Stomach (tissue), 9 donors: Measurements from ENCODE around the gene ZNF230. TPM values are rescaled to one million over a fixed set of nuclear protein-coding genes. Genes with fewer than 3 reads are reported as not detected.

Experiments
- DNase-seq, 2 donors: peaks; one replicate each; pipeline versions ENCODE4 v3.0.0 to v3.0.0-alpha.2; 2013 to 2019
- H3K27ac ChIP-seq, 5 donors: fragments of 200-600 bp in 4 of 5; sonication (generic) in 4 of 5; one replicate each; pipeline ENCODE4 v1.5.1; 2013 to 2019; ENCODE audit warnings: mild to moderate bottlenecking in 1 of 5, moderate library complexity in 1 of 5
- H3K27me3 ChIP-seq, 3 donors: fragments of 200-600 bp; sonication (generic); one replicate each; pipeline ENCODE4 v1.5.1; 2017 to 2019; ENCODE audit warnings: mixed run types in 1 of 3
- H3K36me3 ChIP-seq, 4 donors: fragments of 200-600 bp; sonication (generic); 1 replicate in 3 of 4; 2 replicates in 1 of 4; pipeline ENCODE4 v1.5.1; 2016 to 2019
- H3K4me1 ChIP-seq, 4 donors: fragments of 200-600 bp; sonication (generic); one replicate each; pipeline ENCODE4 v1.5.1; 2016 to 2019
- H3K4me3 ChIP-seq, 4 donors: fragments of 200-600 bp; sonication (generic) in 3 of 4; one replicate each; pipeline ENCODE4 v1.5.1; 2016 to 2019; ENCODE audit warnings: mild to moderate bottlenecking in 1 of 4
- H3K9me3 ChIP-seq, 4 donors: fragments of 200-600 bp; sonication (generic); one replicate each; pipeline ENCODE4 v1.5.1; 2016 to 2019
- EP300 ChIP-seq: sonication (generic); formaldehyde crosslinking; IDR thresholded peaks from one replicate; pipeline ENCODE4 v1.6.1; 2017; ENCODE audit warnings: antibody characterized with exemption
- POLR2A ChIP-seq, 4 donors: fragments of 450-650 bp; IDR thresholded peaks; one replicate each; pipeline ENCODE4 v1.6.1; 2016; ENCODE audit warnings: antibody characterized with exemption in 4 of 4, control low read depth in 2 of 4, mild to moderate bottlenecking in 1 of 4, moderate library complexity in 1 of 4
- POLR2AphosphoS5 ChIP-seq, 3 donors: sonication (generic); formaldehyde crosslinking; IDR thresholded peaks; one replicate each; pipeline ENCODE4 v1.6.1; 2016; ENCODE audit warnings: antibody characterized with exemption in 3 of 3
- WGBS, 5 donors: extraction: QIAGEN DNeasy Blood & Tissue Kit in 3 of 5; methylation state at CpG; one replicate each; pipeline versions ENCODE4 v1.1.5 to v1.1.7; 2013 to 2018; 5-methylcytosine and 5-hydroxymethylcytosine counted together
- intact Hi-C: fragments of 100-400 bp; cut with DNase I; formaldehyde crosslinking; loops from one replicate; pipeline ENCODE4 v1.15.1; 2023; ENCODE audit warnings: low total_unique reads
- polyA plus RNA-seq, 3 donors: library from polyadenylated mRNA; stranded (reverse); fragments of 200-250 nt; gene quantifications; one replicate each; pipeline ENCODE4 v1.2.3, GENCODE V29; 2013
- total RNA-seq, 5 donors: library from RNA; depleted of rRNA; stranded (reverse); fragments of >200 nt; gene quantifications; one replicate each; pipeline versions ENCODE4 v1.1.0 to v1.2.3, GENCODE V29; 2014 to 2016
- TF ChIP-seq, protein P1 (sequence below), 7 experiments: fragments of 450-650 bp in 4 of 7; fragments of 200-600 bp in 3 of 7; sonication (generic) in 3 of 7; IDR thresholded peaks; one replicate each; pipeline ENCODE4 v1.5.1; 2016 to 2019; ENCODE audit warnings: antibody characterized with exemption in 7 of 7, control low read depth in 2 of 7, mild to moderate bottlenecking in 1 of 7
- donor health status: healthy with polysubstance abuse.
- donor health status: Bipolar disorder and iron deficiency.
- donor health status: healthy.

The ZNF230 gene
- total and polyA plus RNA-seq, 8 donors: 1.1 to 16.1 (median 2.1) TPM; not detected in 1

DNA sequence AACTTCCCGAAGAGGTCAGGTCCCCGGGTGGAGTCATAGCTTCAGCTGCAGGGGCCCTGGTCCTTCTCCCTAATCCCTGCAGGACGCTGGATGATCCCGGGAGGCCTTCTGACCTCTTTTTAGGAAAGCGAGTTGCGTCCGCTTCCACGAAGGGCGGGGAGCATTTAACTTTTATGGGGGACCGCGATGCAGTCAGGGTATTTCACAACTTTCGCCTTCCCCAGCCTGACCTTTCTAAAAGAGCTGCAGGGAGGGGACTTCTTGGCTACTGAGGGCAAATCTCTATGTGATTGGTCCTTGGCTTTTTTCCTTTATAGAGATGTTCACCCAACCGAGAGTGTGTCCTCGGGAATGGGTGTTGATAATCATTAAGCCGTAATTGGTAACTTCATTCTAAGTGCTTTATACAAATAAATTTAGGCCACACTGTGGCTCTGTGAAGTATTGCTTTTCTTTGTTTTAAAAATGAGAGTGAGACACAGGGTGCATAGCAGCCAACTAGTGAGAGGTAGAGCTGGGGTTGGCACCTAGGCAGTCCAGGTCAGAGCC lies 778 bp downstream of the ZNF230 start:
- peak overlapping the region; percentile 76 to 83 (median 78) for H3K4me3 ChIP-seq
- H3K9me3 ChIP-seq: peaks cover 7 to 36% (median 30%) of the 10 kb centered on the region in 4 donors
- intact Hi-C loops: no loop called here
- 1 to 14% (median 2%) methylated on average over 13 to 15 of the region's 15 CpGs for WGBS, 5 donors
- peak overlapping the region in 4 of 5 donors; percentile 74 to 86 (median 77) for H3K27ac ChIP-seq
- TF ChIP-seq, protein P1, sequence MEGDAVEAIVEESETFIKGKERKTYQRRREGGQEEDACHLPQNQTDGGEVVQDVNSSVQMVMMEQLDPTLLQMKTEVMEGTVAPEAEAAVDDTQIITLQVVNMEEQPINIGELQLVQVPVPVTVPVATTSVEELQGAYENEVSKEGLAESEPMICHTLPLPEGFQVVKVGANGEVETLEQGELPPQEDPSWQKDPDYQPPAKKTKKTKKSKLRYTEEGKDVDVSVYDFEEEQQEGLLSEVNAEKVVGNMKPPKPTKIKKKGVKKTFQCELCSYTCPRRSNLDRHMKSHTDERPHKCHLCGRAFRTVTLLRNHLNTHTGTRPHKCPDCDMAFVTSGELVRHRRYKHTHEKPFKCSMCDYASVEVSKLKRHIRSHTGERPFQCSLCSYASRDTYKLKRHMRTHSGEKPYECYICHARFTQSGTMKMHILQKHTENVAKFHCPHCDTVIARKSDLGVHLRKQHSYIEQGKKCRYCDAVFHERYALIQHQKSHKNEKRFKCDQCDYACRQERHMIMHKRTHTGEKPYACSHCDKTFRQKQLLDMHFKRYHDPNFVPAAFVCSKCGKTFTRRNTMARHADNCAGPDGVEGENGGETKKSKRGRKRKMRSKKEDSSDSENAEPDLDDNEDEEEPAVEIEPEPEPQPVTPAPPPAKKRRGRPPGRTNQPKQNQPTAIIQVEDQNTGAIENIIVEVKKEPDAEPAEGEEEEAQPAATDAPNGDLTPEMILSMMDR (IDR thresholded peaks at IDR 0.05): no peak
- TF ChIP-seq POLR2AphosphoS5 (IDR thresholded peaks at IDR 0.05) (no peak), EP300 (no peak), POLR2A (IDR thresholded peaks at IDR 0.05) (no peak)
- H3K4me1 ChIP-seq: peaks cover 7 to 29% (median 17%) of the 10 kb centered on the region in 4 donors
- peaks cover 14 to 28% (median 20%) of the 10 kb centered on the region in 4 donors for H3K36me3 ChIP-seq
- peak in 1 of 2 donors; percentile 29 for DNase-seq
- H3K27me3 ChIP-seq: no peaks in the 10 kb centered on the region

DNA sequence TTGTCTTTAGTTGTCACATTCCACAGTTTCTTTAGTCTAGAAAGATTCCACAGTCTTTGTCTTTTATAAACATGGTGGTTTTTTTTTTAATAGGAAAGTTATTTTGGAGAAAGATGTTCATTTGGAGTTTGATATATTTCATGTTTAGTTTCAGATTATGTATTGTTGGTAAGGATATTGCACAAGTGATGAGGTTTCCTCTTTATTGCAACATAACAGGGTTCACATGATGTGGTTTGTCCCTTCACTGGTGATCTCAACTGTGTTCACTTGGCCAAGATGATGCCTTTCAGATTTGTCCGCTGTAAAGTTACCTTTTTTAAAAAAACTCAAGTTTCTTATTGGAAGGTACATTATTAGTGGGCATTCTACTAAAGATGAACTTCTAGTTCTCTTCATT lies 3.2 kb downstream of the ZNF230 start:
- TF ChIP-seq POLR2A (IDR thresholded peaks at IDR 0.05) (no peak), POLR2AphosphoS5 (IDR thresholded peaks at IDR 0.05) (no peak), EP300 (no peak)
- TF ChIP-seq, protein P1 (IDR thresholded peaks at IDR 0.05): no peak
- WGBS, 5 donors: 83 to 94% (median 94%) methylated on average over 1 of the region's 1 CpG
- intact Hi-C loops: no loop called here

DNA sequence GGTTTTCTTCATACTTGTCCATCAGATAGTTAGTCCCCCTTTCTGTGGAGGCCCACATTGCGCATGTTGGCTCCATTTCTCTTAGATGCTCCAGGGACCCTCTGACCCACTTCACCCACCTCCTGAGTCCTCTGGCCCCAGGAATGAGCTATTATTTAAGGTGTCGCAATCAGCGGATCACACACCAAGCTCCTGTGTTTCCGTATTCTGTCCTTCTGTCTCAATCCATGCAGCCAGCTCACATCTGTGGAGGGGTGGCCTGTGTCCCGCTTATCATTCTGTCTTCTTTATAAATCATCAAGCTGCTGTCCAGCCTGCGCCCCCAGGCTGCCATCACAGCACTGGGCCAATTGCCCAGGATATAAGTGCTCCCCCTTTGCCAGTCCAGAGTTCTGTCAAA lies 4.7 kb downstream of the ZNF230 start:
- 96 to 100% (median 97%) methylated on average over 6 of the region's 6 CpGs for WGBS, 5 donors
- Histone ChIP-seq H3K36me3 (peaks cover 46 to 68% (median 60%) of the 10 kb centered on the region in 4 donors), H3K9me3 (peaks cover 43 to 70% (median 66%) of the 10 kb centered on the region in 4 donors), H3K27ac (no peak overlapping the region), H3K27me3 (no peaks in the 10 kb centered on the region), H3K4me3 (no peak overlapping the region), H3K4me1 (peaks cover 7 to 22% (median 12%) of the 10 kb centered on the region in 4 donors)
- no peak for TF ChIP-seq POLR2AphosphoS5 (IDR thresholded peaks at IDR 0.05)
- TF ChIP-seq, protein P1 (IDR thresholded peaks at IDR 0.05): no peak
- no peak for TF ChIP-seq EP300
- TF ChIP-seq POLR2A (IDR thresholded peaks at IDR 0.05): no peak
- intact Hi-C loops: no loop called here
- DNase-seq: no peak

More for the DNA sequence above, 3.2 kb downstream of the ZNF230 start:
- DNase-seq: no peak
- Histone ChIP-seq H3K9me3 (peaks cover 29 to 55% (median 51%) of the 10 kb centered on the region in 4 donors), H3K27ac (no peak overlapping the region), H3K4me1 (peaks cover 7 to 29% (median 17%) of the 10 kb centered on the region in 4 donors), H3K4me3 (no peak overlapping the region), H3K36me3 (peaks cover 38 to 53% (median 45%) of the 10 kb centered on the region in 4 donors), H3K27me3 (no peaks in the 10 kb centered on the region)

DNA sequence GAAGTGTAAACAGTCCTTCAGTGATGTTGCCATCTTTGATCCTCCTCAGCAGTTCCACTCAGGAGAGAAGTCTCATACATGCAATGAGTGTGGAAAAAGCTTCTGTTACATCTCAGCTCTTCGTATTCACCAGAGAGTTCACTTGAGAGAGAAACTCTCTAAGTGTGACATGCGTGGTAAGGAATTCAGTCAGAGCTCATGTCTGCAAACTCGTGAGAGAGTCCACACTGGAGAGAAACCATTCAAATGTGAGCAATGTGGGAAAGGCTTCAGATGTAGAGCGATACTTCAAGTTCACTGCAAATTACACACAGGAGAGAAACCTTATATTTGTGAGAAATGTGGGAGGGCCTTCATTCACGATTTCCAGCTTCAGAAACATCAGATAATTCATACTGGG lies 7.7 kb downstream of the ZNF230 start:
- WGBS, 5 donors: 93 to 99% (median 96%) methylated on average over 5 of the region's 5 CpGs
- no peak overlapping the region for H3K4me3 ChIP-seq
- TF ChIP-seq EP300 (no peak), POLR2AphosphoS5 (IDR thresholded peaks at IDR 0.05) (no peak)
- TF ChIP-seq, protein P1 (IDR thresholded peaks at IDR 0.05): no peak
- H3K36me3 ChIP-seq: peaks cover 46 to 77% (median 61%) of the 10 kb centered on the region in 4 donors
- DNase-seq: no peak
- peaks cover 43 to 98% (median 92%) of the 10 kb centered on the region in 4 donors for H3K9me3 ChIP-seq
- intact Hi-C loops: no loop called here
- no peaks in the 10 kb centered on the region for H3K27me3 ChIP-seq
- peaks cover 0 to 3% (median 0%) of the 10 kb centered on the region in 4 donors for H3K4me1 ChIP-seq
- H3K27ac ChIP-seq: no peak overlapping the region
